DMS 273 (cell line): ENCODE results near the gene JAG2.

Experiments used
- DNase-seq: peaks from one replicate; lab custom pipeline; 2025; ENCODE audit not compliant: unreplicated experiment; lab: John Stamatoyannopoulos, UW

Gene JAG2

GRCh38 chr14:105151838-105152793, 16.5 kb downstream of the JAG2 start:
- no peak for DNase-seq

GRCh38 chr14:105151084-105151837, 17.3 kb downstream of the JAG2 start:
- DNase-seq: no peak

GRCh38 chr14:105150368-105151083, 18.1 kb downstream of the JAG2 start:
- no peak for DNase-seq

DNA sequence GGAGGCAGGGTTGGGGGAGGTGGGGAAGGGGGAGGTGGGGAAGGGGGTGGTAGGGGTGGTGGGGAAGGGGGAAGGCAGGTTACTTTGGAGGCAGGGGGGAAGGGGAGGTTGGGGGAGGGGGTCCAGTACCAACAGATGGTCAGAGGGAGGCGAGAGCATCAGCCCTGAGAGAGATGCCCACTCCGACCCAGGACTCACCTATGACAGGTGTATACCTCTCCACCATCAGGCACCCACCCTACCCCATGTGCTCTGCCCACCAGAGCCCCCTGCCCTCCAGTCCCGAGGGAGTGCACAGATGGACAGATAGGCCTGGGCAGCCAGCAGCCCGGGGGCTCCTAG, 18.6 kb downstream of the JAG2 start:
- DNase-seq: no peak

DNA sequence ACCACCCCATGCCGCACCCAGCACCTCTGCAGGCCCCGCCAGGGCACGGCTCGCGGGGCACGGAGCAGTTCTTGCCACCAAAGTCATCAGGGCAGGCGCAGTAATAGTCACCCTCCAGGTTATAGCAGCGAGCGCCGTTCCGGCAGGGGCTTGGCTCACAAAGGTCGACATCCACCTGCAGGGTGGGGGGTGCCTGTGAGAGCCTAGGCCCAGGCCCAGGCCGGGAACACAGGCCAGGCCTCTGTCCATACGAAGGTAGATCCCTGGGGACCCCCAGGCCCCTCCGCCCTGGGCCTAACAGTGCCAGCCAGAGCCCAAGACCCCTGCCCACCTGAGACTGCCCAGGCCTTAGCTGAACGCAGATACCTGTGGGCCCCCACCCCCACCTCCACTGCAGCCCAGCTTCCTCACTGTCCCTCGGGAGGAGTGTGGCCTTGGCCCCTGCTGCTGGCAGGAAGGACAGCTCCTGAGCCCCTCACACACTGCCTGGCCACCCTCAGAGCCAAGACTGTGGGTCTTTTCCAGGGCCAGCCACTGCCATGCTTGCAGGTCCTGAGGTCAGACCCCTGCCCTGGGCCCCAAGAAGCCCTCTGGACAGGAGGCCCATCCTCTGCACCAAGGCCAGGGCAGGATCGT, 19.3 kb downstream of the JAG2 start:
- DNase-seq: no peak

DNA sequence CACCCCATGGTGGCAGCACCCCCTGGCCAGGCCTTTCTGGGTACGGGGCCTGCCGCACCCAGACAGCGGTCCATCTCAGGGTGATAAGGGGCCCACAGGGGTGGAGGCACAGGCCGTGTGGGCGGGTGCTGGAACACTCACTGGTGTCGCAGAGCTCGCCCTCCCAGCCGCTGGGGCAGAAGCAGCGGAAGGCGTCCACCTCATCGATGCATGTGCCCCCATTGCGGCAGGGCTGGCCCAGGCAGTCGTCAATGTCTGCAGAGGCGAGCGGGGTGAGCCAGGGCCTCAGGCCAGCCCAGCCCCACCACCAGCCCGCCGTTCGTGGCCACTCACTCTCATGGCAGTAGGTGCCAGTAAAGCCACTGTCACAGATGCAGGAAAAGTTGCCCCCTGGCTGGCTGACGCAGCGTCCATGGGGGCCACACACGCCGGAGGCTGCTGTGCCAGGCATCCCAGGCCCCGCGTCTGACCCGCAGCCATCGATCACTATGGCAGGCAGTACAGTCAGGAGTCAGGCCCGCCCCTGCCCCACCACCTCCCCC, 19.9 kb downstream of the JAG2 start:
- no peak for DNase-seq

GRCh38 chr14:105147671-105148603, 20.6 kb downstream of the JAG2 start:
- no peak for DNase-seq

- no peak for DNase-seq
Measured at GRCh38 chr14:105146976-105147635, 21.5 kb downstream of the JAG2 start.

DNA sequence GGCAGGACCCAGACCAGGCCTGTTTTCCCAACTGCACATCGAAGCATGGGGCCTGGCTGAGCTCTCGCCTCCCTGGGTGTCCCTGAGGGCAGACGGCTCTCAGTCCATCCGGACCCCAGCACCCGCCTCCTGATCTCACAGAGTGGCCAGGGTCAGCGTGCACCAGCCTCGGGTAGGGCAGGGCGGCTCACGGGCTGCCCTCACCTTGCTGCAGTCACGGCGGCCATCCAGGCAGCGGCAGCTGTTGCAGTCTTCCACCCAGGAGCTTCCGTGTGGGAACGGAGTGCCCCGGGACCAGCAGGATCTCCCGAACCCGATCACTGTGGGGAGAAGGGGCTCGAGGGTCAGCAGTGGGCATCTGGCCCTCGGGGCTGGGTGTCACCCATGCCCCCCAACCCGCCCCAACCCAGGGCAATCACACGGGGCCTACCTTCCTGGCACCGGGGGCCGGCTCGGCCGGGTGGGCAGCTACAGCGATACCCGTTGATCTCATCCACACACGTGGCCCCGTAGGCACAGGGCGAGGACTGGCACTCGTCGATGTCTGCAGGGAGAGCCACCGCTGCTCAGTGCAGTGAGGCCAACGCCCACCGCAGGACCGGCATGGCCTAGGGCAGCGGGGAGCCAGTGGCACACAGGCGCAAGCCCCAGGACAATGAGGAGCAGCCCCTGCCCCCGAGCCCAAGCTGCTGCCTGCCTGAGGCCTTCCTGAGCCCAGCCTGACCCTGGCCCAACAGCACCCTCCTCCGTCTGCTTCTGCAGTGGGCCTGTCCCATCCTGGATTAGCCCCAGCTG, 22.2 kb downstream of the JAG2 start:
- no peak for DNase-seq

- DNase-seq: no peak
Measured at GRCh38 chr14:105145381-105146180, 23.0 kb downstream of the JAG2 start.

GRCh38 chr14:105144666-105145380, 23.8 kb downstream of the JAG2 start:
- no peak for DNase-seq

DNA sequence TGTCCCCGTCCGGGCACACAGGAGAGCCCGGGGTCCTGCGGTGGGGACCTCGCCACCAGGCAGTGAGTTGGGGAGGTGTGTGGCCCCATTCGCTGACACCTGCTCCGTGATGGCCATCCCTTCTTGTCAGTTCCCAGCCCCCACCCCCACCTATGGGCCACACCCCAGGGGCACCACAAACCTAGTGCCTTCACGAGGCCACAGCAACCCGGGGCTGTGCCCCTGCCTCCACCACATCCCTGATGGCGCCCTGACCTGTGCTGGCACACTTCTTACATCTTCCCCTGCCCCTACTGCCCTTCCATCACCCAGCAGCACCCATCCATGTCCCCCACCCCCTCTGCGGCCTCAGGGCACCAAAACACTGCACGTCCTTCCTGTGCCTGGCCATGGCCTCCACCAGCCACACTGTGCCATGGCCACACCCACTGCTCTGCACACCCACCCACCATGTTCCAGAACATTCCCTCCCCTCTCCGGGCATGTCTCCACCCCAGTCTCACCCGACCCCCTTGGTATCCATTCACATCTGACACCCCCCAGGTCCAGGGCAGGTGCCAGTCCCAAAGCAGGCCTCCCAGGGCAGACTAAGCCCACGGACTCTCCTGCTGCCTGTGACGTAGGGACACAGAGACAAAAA, 24.4 kb downstream of the JAG2 start:
- DNase-seq: no peak

DNA sequence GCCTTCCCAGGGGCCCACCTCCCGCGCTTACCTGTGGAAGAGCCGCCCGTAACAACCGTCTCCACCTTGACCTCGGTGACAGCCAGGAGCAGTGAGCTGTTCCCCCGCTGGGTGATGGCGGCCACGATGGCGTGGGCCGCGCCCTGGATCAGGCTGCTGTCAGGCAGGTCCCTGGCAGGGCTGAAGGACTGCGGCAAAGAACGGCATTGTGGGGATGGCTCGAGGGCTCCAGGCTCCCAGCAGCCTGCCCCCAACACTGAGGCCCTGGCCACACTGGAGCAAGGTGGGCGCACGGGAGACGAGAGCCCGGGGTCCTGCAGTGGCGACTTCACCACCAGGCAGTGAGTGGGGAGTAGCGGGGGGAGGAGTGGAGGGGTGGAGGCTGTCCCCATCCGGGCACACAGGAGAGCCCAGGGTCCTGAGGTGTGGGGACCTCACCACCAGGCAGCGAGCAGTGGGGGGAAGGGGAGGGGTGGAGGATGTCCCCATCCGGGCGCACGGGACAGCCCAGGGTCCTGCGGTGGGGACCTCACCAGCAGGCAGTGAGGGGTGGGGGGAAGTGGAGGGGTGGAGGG, 25.0 kb downstream of the JAG2 start:
- DNase-seq: no peak

GRCh38 chr14:105142651-105143450, 25.7 kb downstream of the JAG2 start:
- no peak for DNase-seq
